AG09319 (cell line): ENCODE measurements around the gene CELF2.

Experiments used
- DNase-seq: peaks from one replicate; pipeline ENCODE4 v3.0.0-alpha.2; 2010; ENCODE audit warnings: low read depth; ENCODE audit errors: extremely low read depth
- TF ChIP-seq, protein P1 (sequence below): IDR thresholded peaks from 2 replicates; pipeline ENCODE4 v1.5.1; 2011; ENCODE audit warnings: low read depth, mild to moderate bottlenecking, inconsistent platforms, low read length, moderate library complexity

The CELF2 gene

DNA sequence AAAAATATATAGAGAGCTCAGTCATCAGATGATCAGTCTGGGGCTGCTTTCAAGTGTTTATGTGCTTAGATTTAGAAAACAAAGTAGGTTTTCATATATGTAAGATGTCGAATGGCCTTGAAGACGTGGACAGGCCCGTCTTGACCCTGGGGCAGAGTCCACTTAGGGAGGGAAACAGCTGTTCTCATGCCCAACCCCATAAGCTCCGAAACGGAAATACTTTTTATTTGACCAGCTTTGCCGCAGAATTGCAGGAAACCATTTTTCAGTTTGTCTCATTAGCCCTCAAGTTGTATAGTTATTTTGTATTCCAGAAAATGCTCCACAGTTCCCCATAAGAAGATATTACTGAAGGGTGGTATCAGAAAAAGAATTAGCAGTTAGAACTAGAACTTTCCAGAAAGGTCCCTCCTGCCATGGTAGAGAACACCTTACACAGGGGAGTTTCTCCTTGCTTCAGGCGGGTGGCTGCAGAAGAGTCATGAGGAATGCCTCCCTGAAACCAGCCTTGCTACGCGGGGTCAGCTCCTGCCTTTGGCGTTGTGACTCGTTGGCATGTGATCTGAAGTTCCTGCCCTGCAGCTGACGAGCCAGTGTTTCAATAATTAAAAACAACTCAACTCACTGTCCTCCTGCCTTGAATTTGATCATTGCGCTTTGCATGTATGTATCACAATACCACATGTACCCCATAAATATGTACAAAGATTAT lies 192.7 kb downstream of the CELF2 start:
- TF ChIP-seq, protein P1, sequence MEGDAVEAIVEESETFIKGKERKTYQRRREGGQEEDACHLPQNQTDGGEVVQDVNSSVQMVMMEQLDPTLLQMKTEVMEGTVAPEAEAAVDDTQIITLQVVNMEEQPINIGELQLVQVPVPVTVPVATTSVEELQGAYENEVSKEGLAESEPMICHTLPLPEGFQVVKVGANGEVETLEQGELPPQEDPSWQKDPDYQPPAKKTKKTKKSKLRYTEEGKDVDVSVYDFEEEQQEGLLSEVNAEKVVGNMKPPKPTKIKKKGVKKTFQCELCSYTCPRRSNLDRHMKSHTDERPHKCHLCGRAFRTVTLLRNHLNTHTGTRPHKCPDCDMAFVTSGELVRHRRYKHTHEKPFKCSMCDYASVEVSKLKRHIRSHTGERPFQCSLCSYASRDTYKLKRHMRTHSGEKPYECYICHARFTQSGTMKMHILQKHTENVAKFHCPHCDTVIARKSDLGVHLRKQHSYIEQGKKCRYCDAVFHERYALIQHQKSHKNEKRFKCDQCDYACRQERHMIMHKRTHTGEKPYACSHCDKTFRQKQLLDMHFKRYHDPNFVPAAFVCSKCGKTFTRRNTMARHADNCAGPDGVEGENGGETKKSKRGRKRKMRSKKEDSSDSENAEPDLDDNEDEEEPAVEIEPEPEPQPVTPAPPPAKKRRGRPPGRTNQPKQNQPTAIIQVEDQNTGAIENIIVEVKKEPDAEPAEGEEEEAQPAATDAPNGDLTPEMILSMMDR = no peak
- DNase-seq = no peak

DNA sequence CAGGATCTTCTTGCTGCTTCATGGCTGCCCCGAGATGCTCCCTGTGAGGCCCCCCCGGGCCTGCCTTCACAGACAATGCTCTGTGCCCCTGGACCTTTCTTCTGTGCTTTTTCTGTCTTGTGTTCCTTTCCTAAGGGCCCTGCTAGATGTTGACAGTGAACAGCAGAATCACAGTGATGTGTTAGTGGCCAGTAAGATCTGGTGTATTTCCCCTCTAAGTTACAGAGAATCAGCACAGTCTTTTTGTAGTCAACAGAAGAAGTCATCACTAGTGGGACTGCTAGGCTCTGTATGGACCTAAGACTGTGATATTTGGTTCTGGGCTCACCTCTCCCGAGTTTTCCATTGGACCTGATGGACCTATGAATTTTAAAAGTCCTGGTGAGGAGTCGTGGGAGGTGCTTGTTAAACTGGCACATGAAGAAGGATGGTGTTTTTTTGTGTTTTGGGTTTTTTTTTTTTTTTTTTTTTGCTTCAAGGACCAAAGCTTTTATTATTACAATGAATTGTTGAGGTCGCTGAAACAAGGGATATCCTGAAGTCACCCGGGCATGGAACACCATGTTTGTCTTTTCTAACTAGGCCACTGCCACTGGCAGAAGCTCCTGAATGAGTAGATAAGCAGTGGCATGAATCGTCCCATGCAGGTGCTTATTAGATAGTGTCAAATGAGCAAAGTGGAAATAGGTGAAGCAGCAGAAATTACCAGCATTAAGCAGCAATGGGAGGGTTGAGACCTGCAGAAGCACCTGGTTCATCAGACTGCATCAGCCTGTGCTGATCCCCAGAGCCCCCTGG lies 194.8 kb downstream of the CELF2 start:
- no peak for DNase-seq
- TF ChIP-seq, protein P1 = no peak

DNA sequence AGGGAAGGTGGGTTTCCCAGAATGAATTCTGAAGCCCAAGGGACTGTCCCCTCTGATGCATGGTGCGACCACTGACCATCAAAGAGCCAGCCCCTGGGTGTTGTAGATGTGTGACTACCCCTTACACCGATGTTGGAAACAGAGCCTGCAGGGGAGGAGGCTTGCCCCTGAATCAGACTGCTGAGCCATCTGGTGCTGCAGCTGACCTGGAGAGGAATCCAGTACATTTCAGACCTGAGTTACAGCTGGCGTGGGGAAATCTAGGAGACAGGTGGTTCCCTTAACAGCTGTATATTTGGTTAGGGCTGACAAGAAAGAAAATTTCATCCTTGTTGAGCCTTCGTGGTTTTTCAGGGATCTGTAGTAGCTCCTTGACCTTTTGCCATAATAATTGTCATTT lies 195.5 kb downstream of the CELF2 start:
- TF ChIP-seq, protein P1 = no peak
- DNase-seq = no peak

DNA sequence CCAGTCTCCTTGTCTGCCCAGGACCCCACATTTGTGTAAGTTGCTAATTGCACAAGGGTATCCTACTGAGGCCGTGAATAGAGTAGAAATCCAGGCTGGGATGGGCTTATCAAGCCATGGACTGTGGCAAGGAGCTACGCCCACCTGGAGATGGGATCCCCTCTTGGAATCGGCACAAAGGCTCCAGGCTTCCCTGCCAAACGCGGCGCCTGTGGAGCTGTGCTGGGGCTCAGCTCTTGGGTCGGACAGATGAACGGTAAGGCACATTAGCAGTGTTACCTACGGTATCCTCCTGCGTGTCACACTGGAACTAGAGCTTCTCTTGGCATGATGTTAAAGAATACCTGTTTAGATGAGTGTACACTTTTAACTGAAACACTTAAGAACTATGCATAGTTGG lies 196.7 kb downstream of the CELF2 start:
- TF ChIP-seq, protein P1 = no peak
- DNase-seq = no peak

DNA sequence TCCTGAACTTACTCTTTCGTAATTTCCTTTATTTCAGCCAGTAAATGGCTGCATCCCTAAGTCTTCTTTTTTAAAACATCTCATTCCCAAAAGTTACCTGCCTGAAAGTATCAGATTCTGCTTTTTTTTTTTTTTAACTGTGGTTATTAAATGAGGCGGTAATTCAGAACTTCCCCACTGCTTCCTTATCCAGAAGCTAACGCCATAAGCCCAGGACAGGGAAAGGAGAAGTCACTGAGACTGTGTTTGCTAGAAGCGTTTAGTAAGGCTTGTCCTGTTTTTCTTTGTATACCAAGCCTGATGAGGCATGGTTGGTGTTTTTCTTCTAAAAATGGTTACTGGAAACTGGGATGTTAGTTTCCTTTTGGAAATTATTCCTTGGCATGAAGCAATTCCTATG lies 197.8 kb downstream of the CELF2 start:
- TF ChIP-seq, protein P1 = no peak
- DNase-seq = no peak

DNA sequence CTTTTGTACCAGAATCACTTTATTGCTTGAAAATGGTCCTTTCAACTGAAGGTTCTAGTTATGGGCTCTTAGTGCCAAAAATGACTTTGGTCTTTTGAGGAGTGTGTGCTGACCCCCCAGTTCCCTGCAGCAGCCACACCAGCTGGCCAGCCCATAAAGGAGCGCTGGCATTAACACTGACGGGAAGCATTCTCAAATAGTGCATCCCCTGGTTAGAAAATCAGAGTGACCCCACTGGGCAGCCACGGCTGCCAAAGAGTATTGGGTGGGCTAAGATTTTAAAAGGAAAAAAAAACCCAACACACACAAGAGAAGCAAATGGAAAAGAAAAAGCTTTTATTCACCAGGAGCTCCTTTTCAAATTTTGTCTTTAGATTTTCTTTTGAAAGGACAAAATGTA lies 199.8 kb downstream of the CELF2 start:
- DNase-seq = no peak

DNA sequence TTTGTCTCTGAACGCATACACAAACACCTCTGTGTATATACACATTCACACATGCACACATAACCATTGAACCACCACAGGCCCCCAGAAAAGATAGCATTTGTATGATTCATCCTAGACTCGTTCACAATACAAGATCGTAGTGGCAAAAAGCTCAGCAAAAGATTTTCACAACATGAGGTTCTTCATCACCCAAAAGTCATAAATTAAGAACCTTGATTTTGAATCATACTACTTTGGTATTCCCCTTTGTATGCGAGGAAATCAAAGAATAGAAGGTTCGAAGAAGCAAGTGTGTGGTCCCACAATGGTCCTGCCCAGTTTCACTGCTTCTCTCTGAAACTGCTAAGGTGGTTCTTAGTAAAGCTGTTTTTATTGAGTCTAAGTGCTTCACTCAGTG lies 200.7 kb downstream of the CELF2 start:
- TF ChIP-seq, protein P1 = no peak
- no peak for DNase-seq

More for the DNA sequence above, 199.8 kb downstream of the CELF2 start:
- TF ChIP-seq, protein P1 = no peak
